Neural cell (in vitro differentiated cells): ENCODE measurements around the gene NFE2L2. TPM values are rescaled to one million over a fixed set of nuclear protein-coding genes. Genes with fewer than 3 reads are reported as not detected.

Experiments used
- H2AFZ ChIP-seq: fragments of 200-600, 300-800 bp; sonication (generic), shearing (Covaris generic); 2 replicates; pipeline ENCODE4 v1.6.0; 2014; ENCODE audit warnings: low read depth, mild to moderate bottlenecking, antibody characterized with exemption, low read length, moderate library complexity
- H3F3A ChIP-seq: fragments of 200-600 bp; shearing (Covaris generic); 2 replicates; pipeline ENCODE4 v1.6.1; 2016; ENCODE audit warnings: mild to moderate bottlenecking, moderate library complexity, mixed read lengths, antibody characterized with exemption, low read length; ENCODE audit not compliant: insufficient read depth, poor library complexity, severe bottlenecking
- H3K27ac ChIP-seq: fragments of 200-600, 300-800 bp; sonication (generic), shearing (Covaris generic); 2 replicates; pipeline ENCODE4 v1.5.1; 2014; ENCODE audit warnings: mild to moderate bottlenecking, low read length, moderate library complexity
- H3K27me3 ChIP-seq: fragments of 300-800, 200-600 bp; sonication (generic), shearing (Covaris generic); 2 replicates; pipeline ENCODE4 v1.6.0; 2014; ENCODE audit warnings: mild to moderate bottlenecking, low read depth, low read length, moderate library complexity; ENCODE audit not compliant: insufficient read depth
- H3K36me3 ChIP-seq: fragments of 300-800, 200-600 bp; sonication (generic), shearing (Covaris generic); 2 replicates; pipeline ENCODE4 v1.5.1; 2014; ENCODE audit warnings: mild to moderate bottlenecking, antibody characterized with exemption, low read length, moderate library complexity; ENCODE audit not compliant: insufficient read depth
- H3K4me2 ChIP-seq: fragments of 300-800, 200-600 bp; sonication (generic), shearing (Covaris generic); 2 replicates; pipeline ENCODE4 v1.6.0; 2014; ENCODE audit warnings: mild to moderate bottlenecking, low read length
- H3K4me3 ChIP-seq: fragments of 300-800, 200-600 bp; sonication (generic), shearing (Covaris generic); 2 replicates; pipeline ENCODE4 v1.5.1; 2014; ENCODE audit warnings: mild to moderate bottlenecking, low read length, moderate library complexity
- H3K79me2 ChIP-seq: fragments of 200-600 bp; shearing (Covaris generic); replicated peaks from 2 replicates; pipeline ENCODE4 v1.6.0; 2014; ENCODE audit warnings: mild to moderate bottlenecking, low read length, moderate library complexity; ENCODE audit not compliant: insufficient read depth
- H3K9ac ChIP-seq: fragments of 300-800, 200-600 bp; sonication (generic), shearing (Covaris generic); 2 replicates; pipeline ENCODE4 v1.6.1; 2016; ENCODE audit warnings: mild to moderate bottlenecking, low read length, mixed read lengths
- H3K9me2 ChIP-seq: fragments of 200-600 bp; shearing (Covaris generic); 2 replicates; pipeline ENCODE4 v1.6.1; 2016; ENCODE audit warnings: mild to moderate bottlenecking, low read length, mixed read lengths; ENCODE audit not compliant: insufficient read depth
- H3K9me3 ChIP-seq: fragments of 200-600, 300-800 bp; sonication (generic), shearing (Covaris generic); 2 replicates; pipeline ENCODE4 v1.6.1; 2016; ENCODE audit warnings: mild to moderate bottlenecking, mixed run types, low read length, moderate library complexity, mixed read lengths
- H4K20me1 ChIP-seq: fragments of 200-600 bp; shearing (Covaris generic); 2 replicates; pipeline ENCODE4 v1.6.1; 2016; ENCODE audit warnings: mild to moderate bottlenecking, mixed run types; ENCODE audit not compliant: insufficient read depth
- EP300 ChIP-seq: fragments of 450-650 bp; conservative IDR thresholded peaks from 2 replicates; pipeline ENCODE4 v1.6.1; 2014; ENCODE audit warnings: antibody characterized with exemption, mild to moderate bottlenecking, moderate library complexity; ENCODE audit not compliant: poor library complexity, severe bottlenecking
- EZH2 ChIP-seq: fragments of 200-600, 300-800 bp; shearing (Covaris generic), sonication (generic); IDR thresholded peaks from 2 replicates; pipeline ENCODE4 v1.6.1; 2014; ENCODE audit warnings: antibody characterized with exemption, low read length, borderline replicate concordance, mild to moderate bottlenecking; ENCODE audit not compliant: insufficient read depth, poor library complexity, severe bottlenecking
- MXI1 ChIP-seq: fragments of 450-650 bp; conservative IDR thresholded peaks from 2 replicates; pipeline ENCODE4 v1.6.1; 2014; ENCODE audit warnings: antibody characterized with exemption, mild to moderate bottlenecking; ENCODE audit not compliant: poor library complexity, severe bottlenecking
- POLR2AphosphoS5 ChIP-seq: IDR thresholded peaks from 2 replicates; pipeline ENCODE4 v1.6.1; 2012
- RAD21 ChIP-seq: fragments of 450-650 bp; conservative IDR thresholded peaks from 2 replicates; pipeline ENCODE4 v1.6.1; 2014; ENCODE audit warnings: antibody characterized with exemption, mild to moderate bottlenecking, moderate library complexity
- SMC3 ChIP-seq: fragments of 450-650 bp; conservative IDR thresholded peaks from 2 replicates; pipeline ENCODE4 v1.6.1; 2014; ENCODE audit warnings: antibody characterized with exemption, mild to moderate bottlenecking, moderate library complexity; ENCODE audit not compliant: poor library complexity
- TAF1 ChIP-seq: IDR thresholded peaks from 2 replicates; pipeline ENCODE4 v1.6.1; 2012; ENCODE audit warnings: low read depth
- polyA plus RNA-seq: library from polyadenylated mRNA; depleted of rRNA; stranded (reverse); fragments of >200 nt; gene quantifications from 2 replicates; pipeline ENCODE4 v1.2.3, GENCODE V29; 2014
- TF ChIP-seq, protein P1 (sequence below): fragments of 450-650 bp; IDR thresholded peaks from 2 replicates; pipeline ENCODE4 v1.5.1; 2014; ENCODE audit warnings: antibody characterized with exemption, mild to moderate bottlenecking, moderate library complexity; ENCODE audit not compliant: poor library complexity, severe bottlenecking
- TF ChIP-seq, protein P2 (sequence below): IDR thresholded peaks from 2 replicates; pipeline ENCODE4 v1.6.1; 2012; ENCODE audit warnings: borderline replicate concordance

NFE2L2 gene
- polyA plus RNA-seq, 1 donor from 2014 or later, result 1.4 TPM

DNA sequence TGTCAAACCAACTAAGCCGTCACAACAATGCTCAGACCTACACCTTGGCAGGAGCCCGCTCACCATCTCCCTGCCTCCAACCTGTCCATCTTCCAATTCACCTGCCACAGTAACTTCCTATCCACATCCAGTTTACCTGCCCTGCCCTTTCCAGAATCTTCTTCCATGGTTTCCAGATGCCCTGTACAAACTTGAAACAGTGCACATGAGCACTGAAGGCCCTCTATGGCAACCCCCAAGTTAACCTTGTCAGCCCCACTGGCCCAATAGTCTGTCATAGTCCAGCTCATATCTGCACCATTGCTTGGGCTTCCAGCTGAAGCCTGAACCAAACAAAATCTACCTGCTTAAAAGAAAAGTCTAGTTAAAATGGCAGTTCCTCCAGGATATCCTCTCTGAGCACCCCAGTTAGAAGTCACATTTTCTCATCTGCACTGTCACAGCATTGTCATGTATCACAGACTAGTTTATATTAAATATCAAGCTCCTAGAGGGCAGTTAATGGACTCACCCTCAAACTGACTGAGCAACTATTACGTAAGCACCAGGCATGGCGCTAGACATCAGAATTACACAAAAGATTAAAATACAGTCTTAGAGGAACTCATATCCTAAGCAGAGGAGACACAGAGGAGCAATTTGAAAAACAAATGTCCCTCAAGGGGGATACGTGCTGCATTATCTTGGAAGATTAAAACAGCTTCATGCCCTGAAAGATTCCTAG is 11.6 kb downstream of the NFE2L2 start:
- H3K79me2 ChIP-seq, result peaks cover 5% of the 10 kb centered on the region
- H3K27me3 ChIP-seq, result no peaks in the 10 kb centered on the region
- H2AFZ ChIP-seq, result no peak overlapping the region
- TF ChIP-seq, protein P1, sequence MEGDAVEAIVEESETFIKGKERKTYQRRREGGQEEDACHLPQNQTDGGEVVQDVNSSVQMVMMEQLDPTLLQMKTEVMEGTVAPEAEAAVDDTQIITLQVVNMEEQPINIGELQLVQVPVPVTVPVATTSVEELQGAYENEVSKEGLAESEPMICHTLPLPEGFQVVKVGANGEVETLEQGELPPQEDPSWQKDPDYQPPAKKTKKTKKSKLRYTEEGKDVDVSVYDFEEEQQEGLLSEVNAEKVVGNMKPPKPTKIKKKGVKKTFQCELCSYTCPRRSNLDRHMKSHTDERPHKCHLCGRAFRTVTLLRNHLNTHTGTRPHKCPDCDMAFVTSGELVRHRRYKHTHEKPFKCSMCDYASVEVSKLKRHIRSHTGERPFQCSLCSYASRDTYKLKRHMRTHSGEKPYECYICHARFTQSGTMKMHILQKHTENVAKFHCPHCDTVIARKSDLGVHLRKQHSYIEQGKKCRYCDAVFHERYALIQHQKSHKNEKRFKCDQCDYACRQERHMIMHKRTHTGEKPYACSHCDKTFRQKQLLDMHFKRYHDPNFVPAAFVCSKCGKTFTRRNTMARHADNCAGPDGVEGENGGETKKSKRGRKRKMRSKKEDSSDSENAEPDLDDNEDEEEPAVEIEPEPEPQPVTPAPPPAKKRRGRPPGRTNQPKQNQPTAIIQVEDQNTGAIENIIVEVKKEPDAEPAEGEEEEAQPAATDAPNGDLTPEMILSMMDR, result no peak
- TF ChIP-seq EP300 (no peak), EZH2 (no peak), MXI1 (no peak)
- TF ChIP-seq, protein P2, sequence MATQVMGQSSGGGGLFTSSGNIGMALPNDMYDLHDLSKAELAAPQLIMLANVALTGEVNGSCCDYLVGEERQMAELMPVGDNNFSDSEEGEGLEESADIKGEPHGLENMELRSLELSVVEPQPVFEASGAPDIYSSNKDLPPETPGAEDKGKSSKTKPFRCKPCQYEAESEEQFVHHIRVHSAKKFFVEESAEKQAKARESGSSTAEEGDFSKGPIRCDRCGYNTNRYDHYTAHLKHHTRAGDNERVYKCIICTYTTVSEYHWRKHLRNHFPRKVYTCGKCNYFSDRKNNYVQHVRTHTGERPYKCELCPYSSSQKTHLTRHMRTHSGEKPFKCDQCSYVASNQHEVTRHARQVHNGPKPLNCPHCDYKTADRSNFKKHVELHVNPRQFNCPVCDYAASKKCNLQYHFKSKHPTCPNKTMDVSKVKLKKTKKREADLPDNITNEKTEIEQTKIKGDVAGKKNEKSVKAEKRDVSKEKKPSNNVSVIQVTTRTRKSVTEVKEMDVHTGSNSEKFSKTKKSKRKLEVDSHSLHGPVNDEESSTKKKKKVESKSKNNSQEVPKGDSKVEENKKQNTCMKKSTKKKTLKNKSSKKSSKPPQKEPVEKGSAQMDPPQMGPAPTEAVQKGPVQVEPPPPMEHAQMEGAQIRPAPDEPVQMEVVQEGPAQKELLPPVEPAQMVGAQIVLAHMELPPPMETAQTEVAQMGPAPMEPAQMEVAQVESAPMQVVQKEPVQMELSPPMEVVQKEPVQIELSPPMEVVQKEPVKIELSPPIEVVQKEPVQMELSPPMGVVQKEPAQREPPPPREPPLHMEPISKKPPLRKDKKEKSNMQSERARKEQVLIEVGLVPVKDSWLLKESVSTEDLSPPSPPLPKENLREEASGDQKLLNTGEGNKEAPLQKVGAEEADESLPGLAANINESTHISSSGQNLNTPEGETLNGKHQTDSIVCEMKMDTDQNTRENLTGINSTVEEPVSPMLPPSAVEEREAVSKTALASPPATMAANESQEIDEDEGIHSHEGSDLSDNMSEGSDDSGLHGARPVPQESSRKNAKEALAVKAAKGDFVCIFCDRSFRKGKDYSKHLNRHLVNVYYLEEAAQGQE, result no peak
- H3K4me2 ChIP-seq, result no peak overlapping the region
- H3F3A ChIP-seq, result no peaks in the 10 kb centered on the region
- H3K36me3 ChIP-seq, result no peaks in the 10 kb centered on the region
- no peak overlapping the region for H3K4me3 ChIP-seq
- no peak overlapping the region for H3K27ac ChIP-seq
- no peaks in the 10 kb centered on the region for H3K9me2 ChIP-seq
- no peaks in the 10 kb centered on the region for H3K9me3 ChIP-seq
- H3K9ac ChIP-seq, result no peak overlapping the region
- no peaks in the 10 kb centered on the region for H4K20me1 ChIP-seq

DNA sequence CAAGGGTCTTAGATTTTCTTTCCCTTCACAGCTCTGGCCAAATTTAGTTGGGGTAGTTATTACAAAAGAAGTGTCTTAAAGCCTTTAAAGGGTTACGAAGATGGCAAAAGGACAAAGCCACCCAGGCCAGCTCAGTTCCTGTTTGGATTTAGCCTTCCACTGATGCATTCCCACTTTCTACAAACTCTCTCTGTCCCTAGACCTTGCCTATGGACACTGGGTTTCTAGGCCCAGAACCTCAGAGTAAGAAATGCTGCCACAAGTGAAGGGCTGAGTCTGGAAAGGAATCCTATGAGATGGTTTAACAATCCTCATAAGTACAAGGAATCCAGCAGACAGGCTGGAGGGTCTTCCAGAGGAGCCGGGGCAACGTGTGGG is 13.4 kb downstream of the NFE2L2 start:
- Histone ChIP-seq H4K20me1 (no peaks in the 10 kb centered on the region), H3K4me2 (no peak overlapping the region), H3K36me3 (no peaks in the 10 kb centered on the region), H2AFZ (no peak overlapping the region), H3K4me3 (no peak overlapping the region), H3K9me2 (no peaks in the 10 kb centered on the region), H3K27ac (no peak overlapping the region), H3F3A (no peaks in the 10 kb centered on the region), H3K27me3 (no peaks in the 10 kb centered on the region), H3K9ac (no peak overlapping the region), H3K9me3 (no peaks in the 10 kb centered on the region), H3K79me2 (peaks cover 2% of the 10 kb centered on the region)
- TF ChIP-seq EP300 (no peak), MXI1 (no peak), RAD21 (no peak), TAF1 (no peak), SMC3 (no peak), POLR2AphosphoS5 (no peak), EZH2 (no peak)
- TF ChIP-seq, protein P1, result no peak
- TF ChIP-seq, protein P2, result no peak
